Measurements from ENCODE around the gene OAS1.

The OAS1 gene

GRCh38 chr12:112928978-112929377 is 22.2 kb downstream of the OAS1 start:
- no peak for DNase-seq (ENCODE audit: extremely low read depth, low read depth)

DNA sequence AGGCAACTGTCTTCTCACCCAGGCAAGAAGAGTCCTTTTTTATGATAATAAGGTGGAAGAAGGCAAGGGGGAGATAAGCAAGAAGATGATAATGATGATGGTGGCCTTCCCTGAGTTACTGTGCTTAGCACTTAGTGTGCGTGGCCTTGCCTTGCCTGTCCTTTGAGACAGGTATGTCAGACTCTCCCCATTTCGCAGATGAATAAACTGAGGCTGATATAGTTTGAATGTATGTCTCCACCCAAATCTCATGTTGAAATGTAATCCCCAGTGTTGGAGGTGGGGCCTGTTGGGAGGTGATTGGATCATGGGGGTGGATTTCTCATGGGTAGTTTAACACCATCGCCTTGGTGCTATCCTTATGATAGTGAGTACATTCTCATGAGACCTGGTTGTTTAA is 23.0 kb downstream of the OAS1 start:
- no peak for TF ChIP-seq CTCF (IDR thresholded peaks at IDR 0.05; ENCODE audit: low read depth, low read length)
- no peak for DNase-seq (ENCODE audit: extremely low read depth, low read depth)

More at GRCh38 chr12:112928978-112929377, 22.2 kb downstream of the OAS1 start:
- TF ChIP-seq CTCF (IDR thresholded peaks at IDR 0.05; ENCODE audit: low read depth, low read length) = no peak

- TF ChIP-seq CTCF (IDR thresholded peaks at IDR 0.05; ENCODE audit: low read depth, low read length) = no peak
- no peak for DNase-seq (ENCODE audit: extremely low read depth, low read depth)
Measured at GRCh38 chr12:112930350-112930749, 23.6 kb downstream of the OAS1 start.

DNA sequence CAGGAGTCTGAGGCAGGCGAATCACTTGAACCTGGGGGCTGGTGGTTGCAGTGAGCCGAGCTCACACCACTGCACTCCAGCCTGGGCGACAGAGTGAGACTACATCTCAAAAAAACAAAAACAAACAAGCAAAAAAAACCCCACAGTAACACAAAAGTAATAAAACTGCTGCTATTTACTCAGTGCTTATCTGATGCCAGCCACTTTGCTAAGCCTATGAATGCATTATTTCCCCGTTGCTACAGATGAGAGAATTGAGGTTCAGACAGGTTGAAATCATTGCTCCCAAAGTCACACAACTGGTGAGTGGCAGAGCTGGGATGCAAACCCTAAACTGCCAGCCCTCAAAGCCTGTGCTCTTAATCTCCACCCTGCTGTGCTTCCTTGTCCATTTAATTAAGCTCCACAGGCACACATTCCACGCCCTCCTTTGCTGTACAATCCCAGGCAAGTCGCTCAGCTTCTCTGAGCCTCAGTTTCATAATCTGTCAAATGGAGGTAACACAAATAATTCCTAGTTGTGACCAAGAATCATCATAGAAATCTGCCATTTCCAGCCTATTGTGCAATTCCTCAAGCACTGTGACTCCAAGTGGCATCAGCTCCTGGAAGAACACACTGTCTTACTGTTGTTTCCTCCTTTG is 25.8 kb downstream of the OAS1 start:
- DNase-seq (ENCODE audit: extremely low read depth, low read depth) = no peak
- no peak for TF ChIP-seq CTCF (IDR thresholded peaks at IDR 0.05; ENCODE audit: low read depth, low read length)

- DNase-seq (ENCODE audit: extremely low read depth, low read depth) = no peak
- TF ChIP-seq CTCF (IDR thresholded peaks at IDR 0.05; ENCODE audit: low read depth, low read length) = no peak
Measured at GRCh38 chr12:112933129-112933505, 26.4 kb downstream of the OAS1 start.

- no peak for DNase-seq (ENCODE audit: extremely low read depth, low read depth)
- TF ChIP-seq CTCF (IDR thresholded peaks at IDR 0.05; ENCODE audit: low read depth, low read length) = no peak
Measured at GRCh38 chr12:112936264-112936663, 29.5 kb downstream of the OAS1 start.

DNA sequence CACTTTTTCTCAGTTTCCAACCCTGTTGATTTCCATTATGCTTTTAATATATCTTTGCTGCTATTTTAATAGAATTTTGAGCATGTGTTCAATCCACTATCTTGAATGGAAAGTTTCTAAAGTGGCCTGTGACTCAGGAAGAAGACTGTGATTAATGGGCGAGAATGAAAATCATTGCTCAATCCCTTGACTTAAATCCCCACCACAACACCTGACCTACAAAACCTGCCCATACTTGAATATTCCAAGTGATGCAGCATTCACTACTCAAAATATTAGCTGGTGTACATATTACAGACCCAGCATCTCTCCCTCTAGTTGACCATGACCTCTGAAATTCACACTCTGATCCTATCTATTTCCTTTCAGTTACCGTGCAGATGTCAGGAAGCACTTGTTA is 30.2 kb downstream of the OAS1 start:
- no peak for TF ChIP-seq CTCF (IDR thresholded peaks at IDR 0.05; ENCODE audit: low read depth, low read length)
- no peak for DNase-seq (ENCODE audit: extremely low read depth, low read depth)

Data from AG09319 (cell line).